Tibial nerve (tissue), 4 donors: ENCODE results near the gene HCAR2.
"Not testable (repeated sequence)": the region's sequence is repeated elsewhere in the genome, so short reads cannot be mapped to it uniquely, and the experiment has no call there.

Experiments
- EP300 ChIP-seq, 2 donors: sonication (generic); formaldehyde crosslinking; IDR thresholded peaks; one replicate each; pipeline ENCODE4 v1.6.1; 2017; ENCODE audit warnings: antibody characterized with exemption in 2 of 2, mild to moderate bottlenecking in 1 of 2
- POLR2A ChIP-seq, 2 donors: fragments of 450-650 bp; IDR thresholded peaks; one replicate each; pipeline ENCODE4 v1.6.1; 2017; ENCODE audit warnings: antibody characterized with exemption in 2 of 2, mild to moderate bottlenecking in 2 of 2, moderate library complexity in 2 of 2
- TF ChIP-seq, protein P1 (sequence below), 5 experiments: fragments of 200-600 bp in 3 of 5; fragments of 450-650 bp in 2 of 5; sonication (generic) in 3 of 5; IDR thresholded peaks; one replicate each; pipeline ENCODE4 v1.5.1; 2016 to 2019; ENCODE audit warnings: antibody characterized with exemption in 5 of 5, mild to moderate bottlenecking in 3 of 5, moderate library complexity in 2 of 5

GRCh38 chr12:122676781-122677180 lies 26.4 kb downstream of the HCAR2 start:
- TF ChIP-seq, protein P1, sequence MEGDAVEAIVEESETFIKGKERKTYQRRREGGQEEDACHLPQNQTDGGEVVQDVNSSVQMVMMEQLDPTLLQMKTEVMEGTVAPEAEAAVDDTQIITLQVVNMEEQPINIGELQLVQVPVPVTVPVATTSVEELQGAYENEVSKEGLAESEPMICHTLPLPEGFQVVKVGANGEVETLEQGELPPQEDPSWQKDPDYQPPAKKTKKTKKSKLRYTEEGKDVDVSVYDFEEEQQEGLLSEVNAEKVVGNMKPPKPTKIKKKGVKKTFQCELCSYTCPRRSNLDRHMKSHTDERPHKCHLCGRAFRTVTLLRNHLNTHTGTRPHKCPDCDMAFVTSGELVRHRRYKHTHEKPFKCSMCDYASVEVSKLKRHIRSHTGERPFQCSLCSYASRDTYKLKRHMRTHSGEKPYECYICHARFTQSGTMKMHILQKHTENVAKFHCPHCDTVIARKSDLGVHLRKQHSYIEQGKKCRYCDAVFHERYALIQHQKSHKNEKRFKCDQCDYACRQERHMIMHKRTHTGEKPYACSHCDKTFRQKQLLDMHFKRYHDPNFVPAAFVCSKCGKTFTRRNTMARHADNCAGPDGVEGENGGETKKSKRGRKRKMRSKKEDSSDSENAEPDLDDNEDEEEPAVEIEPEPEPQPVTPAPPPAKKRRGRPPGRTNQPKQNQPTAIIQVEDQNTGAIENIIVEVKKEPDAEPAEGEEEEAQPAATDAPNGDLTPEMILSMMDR (IDR thresholded peaks at IDR 0.05), result not testable (repeated sequence)
- TF ChIP-seq EP300, POLR2A (IDR thresholded peaks at IDR 0.05): not testable (repeated sequence)
